GM21737 (cell line): Measurements from ENCODE around the gene SGPP2.

Source experiments
- ATAC-seq: cut with Tn5 transposase; IDR thresholded peaks from one replicate; pipeline ENCODE4 v1.9.1; 2021; ENCODE audit warnings: mild to moderate bottlenecking, moderate library complexity; ENCODE audit not compliant: unreplicated experiment

The SGPP2 gene

DNA sequence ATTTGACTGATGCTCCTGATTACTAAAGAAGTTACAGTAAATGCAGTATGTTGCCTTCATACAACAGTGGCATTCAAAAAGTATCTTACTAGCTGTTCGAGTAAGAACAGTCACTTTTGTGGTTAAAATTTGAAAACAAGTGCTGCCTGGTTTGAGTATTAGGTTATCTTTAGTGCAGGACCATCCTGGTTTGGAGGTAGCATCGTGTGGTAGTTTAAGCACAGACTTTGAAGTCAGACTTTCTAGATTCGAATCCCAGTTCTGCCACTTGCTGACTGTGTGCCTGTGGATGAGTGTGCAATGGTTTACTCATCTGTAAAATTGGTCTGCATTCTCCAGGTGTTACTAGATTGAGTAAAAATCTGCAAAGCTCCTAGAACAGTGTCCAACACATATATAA is 96.8 kb downstream of the SGPP2 start:
- peak; percentile 50 for ATAC-seq

DNA sequence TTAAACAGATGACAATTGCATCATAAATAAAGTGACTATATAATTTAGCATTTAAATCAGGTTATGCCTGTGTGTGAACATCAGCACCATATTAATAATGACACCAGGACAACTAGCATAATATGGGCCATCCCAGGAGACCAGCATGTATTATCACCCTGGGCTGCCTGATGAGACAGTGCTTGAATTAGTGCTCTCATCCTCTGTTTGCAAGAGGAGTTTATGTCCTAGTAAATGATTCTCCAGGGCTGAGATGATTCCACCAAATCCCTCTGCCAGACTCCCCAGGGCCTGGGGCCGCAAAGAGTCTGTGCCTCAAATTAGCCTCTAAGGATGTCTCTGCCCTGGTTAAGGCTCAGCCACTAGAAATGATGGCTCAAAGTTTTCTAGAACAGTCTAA is 97.7 kb downstream of the SGPP2 start:
- no peak for ATAC-seq

DNA sequence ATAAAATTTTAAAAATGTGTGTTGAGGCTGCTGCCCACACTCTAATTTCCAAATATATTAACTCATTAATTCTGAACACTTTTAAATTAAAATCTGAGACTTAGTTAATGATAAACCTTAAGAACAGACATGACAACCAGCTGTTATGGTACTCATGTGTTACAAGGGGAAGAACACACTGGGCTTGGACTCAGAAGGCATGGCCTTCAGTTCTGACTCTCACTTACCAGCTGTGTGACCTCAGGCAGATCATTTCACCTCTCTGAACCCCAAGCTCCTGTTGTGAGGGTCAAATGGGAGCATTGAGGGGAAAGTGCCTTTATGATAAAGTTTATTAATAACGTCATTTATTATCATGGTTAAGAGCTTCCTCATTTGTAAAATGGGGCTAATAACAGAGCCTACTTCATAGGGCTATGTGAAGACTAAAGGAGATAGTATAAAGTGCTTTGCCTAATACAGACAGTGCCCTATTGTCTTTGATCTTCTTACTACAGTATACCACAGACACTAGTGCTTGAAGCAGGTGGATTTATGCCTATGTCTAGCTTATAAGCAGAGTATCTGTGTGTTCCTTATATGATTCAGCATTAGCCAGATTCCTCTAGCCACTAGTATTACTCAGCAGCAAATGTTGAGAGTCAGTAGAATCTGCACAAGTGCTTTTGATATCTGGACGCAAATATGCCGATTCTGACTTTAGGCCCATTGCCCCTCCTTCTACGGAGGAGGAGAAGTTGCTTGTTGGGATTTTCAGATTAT is 99.6 kb downstream of the SGPP2 start:
- ATAC-seq: peak; percentile 51

DNA sequence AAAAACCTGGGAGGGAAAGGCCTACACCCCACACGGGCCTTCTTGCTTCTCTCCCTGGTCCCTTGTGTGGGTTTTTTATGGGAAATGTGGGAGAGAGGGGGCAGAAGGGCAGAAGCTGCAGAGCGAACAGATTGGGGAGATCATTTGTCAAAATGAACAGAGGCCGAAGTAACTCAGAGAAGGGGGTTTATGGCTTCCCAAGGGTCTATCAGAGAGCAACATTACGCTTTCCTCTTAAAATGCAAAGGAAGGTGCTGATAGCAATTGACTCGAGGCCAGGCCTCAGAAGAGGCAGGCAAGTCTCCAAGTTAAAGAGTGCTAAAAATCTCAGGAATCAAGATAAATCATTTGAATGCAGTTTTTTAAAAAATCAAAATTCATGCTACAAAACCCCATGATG is 101.5 kb downstream of the SGPP2 start:
- ATAC-seq: no peak

DNA sequence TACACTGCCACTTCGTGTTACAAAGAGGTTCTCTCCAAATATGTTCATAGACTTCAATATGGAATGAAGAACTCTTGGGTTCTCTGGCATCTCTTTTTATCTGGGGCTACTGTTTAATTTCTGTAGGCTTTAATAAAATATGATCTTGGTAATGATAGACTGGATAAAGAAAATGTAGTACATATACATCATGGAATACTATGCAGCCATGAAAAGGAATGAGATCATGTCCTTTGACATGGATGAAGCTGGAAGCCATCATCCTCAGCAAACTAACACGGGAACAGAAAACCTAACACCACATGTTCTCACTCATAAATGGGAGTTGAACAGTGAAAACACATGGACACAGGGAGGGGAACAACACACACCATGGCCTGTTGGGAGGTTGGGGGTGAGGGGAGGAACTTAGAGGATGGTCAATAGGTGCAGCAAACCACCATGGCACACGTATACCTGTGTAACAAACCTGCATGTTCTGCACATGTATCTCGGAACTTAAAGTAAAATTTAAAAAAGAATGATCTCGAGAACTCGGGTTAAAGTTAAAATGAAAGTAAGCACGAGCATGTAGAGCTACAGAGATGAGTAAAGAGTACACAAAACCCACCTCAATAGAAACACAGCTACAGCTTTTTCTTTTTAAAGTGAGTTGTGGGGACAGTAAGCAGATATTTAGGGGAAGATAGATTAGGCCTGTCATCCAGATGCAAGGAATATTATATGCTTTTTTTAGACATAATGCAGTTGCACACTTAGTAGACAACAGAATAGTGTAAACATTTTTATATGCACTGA is 102.3 kb downstream of the SGPP2 start:
- no peak for ATAC-seq

DNA sequence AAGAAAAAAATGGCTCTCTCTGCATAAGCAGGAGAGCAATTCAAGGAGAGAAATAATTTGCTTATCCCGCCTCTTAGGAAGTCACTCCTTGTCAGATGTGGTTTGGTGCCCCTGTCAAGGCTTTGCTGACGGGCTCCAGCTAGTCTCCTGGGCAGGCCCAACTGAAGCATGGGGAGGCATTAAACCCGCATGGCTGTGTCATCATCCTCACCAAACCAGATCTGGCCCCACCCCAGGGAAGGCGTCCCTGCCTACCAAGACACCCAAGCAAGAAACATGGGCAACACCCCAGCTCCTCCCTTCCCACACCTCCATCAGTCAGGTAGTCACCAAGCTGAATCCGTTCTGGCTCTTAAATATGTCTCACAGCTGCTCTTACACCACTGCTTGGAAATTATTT is 108.0 kb downstream of the SGPP2 start:
- ATAC-seq: no peak

DNA sequence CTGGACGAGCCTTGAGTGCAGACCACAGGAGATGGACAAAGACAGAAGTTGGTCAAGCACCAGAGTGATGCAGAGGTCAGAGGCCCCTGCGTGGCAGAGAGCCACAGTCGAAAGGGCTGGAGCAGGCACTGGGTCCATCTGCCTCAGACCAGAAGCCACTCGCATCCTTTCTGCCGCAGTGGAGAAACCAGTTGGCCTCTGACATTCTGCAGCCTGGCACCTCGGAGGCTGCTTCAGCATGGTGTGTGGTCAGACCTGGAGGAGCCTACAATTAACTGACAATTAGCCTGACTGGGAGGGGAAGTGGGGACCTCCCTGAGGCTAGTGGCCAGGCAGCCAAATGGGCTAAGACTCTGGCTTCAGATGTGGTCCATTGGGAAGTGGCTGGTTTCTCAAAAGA is 111.1 kb downstream of the SGPP2 start:
- ATAC-seq: no peak

DNA sequence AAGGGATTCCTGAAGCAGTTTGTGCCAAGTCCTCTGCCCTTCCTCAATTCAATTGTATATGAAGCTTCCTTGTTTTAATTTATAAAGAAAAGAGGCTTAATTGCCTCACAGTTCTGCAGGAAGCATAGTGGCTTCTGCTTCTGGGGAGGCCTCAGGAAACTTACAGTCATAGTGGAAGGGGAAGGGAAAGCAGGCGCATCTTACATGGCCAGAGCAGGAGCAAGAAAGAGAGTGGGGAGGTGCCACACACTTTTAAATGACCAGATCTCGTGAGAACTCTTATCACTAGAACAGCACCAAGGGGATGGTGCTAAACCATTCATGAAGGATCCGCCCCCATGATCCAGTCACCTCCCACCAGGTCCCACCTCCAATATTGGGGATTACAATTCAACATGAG is 114.2 kb downstream of the SGPP2 start:
- no peak for ATAC-seq

DNA sequence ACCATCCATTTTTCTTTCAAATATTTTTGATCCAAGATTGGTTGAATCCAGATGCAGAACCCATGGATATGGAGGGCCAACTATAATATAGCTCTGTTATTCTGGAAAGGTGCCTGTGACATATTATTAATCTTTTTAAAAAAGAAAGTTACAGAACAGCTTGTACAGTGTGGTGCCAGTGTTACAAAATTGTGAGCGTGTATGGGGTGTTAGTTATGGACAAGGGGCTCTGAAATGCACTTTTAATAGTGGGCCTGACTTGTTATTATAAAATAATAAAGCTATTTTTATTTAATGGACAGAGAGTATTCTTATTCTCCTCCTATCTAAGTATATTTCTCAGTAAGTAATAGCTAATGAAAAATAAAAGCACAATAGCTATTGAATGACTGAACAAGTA is 120.3 kb downstream of the SGPP2 start:
- ATAC-seq: no peak

DNA sequence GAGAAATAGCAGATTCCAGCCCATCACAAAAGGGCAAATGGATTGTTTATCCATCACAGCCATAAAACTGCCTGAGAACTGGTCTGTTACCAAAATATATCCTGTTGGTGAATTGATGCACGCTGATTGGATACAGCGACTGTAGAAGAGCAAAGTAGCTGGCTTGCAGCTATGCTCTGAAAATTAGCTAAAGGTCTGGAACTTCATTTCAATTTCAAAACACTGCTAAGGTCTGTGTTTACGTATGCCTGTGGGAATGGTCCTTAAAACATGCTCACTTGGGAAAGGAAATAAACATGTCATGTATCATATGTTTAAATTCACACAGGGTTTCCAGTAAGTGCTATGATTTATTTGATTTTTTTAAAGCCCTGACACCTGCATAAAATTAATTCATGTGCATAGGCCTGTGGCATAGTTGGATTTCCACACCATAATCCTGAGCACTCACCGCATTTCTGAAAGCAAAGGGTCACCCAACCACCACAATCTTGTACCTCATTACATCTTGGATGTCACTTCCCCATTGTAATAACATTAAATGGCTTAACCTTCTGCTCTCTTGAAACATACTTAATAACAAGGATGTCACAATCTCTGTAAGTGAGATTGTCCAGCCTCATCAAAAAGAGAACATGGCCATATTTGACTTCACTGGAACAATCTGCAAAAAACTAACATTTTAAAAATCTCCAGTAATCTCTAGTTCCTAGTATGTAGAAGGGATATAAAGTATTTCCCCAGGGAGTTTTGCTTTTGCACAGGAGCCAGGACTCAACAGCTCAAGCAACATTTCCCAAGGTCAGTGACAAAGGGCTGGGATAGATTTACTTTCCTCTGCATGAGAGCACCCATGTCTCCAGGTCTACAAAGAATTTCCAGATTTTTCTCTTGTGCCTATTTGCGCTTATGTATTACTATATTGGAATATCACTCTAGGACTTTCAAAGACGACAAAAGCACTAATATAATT is 121.8 kb downstream of the SGPP2 start:
- ATAC-seq: no peak

DNA sequence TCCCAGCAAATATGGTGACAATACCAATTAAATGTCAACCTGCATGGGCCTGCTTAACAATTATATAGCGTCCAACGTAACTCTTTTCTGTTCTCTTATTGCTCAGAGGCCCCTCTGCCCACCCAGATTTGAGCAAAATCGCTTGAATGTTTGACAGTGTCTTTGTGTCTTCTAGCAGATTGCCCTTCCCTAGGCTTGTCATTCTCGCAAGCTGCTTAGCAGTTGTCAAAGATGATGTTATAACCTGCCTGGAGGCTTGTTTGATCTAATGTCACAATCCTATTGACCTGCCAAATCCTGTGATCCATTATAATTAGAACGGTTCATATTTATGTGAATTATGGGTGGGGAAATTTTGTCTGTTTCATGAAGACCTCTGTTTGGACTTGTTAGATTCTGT is 122.7 kb downstream of the SGPP2 start:
- ATAC-seq: no peak

DNA sequence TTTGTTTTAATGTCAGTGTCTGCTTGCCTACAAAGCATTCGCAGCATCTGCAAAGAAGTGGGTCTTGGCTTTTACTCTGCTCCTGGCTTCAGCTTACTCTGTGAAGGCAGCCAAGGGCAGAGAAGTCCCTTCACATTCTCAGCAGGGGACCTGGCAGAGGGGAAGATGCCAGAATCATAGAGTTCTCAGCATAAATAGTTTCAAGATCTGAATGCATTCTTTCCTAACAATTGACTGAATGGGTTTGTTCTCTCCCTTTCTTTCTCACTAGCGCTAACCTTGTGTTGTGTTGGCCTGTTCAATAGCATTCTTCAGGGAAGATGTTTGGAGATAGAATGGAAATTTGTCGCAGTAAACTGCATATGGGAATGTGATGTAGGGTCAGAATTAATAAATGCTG is 124.6 kb downstream of the SGPP2 start:
- ATAC-seq: no peak

DNA sequence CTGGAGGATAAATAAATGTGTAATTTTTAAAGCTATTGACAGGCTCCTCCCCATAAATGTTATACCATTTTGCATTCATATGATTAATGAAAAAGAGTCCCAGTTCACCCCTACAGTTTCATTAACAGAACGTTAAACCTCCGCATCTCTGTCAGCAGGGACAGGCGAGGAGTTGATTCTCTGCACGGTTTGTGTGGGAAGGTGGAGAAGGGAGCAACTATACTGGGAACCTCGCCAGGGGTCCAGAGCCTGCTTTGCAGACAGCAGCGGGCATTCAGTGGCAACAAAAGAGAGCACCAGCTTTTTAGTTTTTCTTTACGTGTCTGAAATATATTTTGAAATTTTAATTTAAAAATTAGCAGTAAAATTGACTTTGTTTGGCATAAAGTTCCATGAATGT is 130.2 kb downstream of the SGPP2 start:
- ATAC-seq: no peak

DNA sequence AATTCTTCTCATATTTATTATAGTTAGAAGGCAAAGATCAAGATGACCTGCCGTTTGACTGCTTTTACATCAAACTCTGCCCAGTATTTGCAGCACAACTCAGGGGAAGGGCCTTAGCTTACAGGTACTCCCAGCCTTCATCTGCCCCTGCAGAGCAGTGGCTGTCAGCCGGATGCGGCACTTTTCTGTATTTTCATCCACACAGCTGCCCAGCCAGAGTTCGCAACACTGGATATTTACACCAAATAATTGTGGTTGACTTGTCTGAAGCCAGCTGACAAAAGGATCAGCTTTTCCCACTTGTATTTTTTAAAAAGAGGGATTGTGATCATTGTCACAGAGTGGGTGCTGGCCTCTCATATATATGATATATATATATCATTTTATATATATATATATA is 136.8 kb downstream of the SGPP2 start:
- no peak for ATAC-seq

DNA sequence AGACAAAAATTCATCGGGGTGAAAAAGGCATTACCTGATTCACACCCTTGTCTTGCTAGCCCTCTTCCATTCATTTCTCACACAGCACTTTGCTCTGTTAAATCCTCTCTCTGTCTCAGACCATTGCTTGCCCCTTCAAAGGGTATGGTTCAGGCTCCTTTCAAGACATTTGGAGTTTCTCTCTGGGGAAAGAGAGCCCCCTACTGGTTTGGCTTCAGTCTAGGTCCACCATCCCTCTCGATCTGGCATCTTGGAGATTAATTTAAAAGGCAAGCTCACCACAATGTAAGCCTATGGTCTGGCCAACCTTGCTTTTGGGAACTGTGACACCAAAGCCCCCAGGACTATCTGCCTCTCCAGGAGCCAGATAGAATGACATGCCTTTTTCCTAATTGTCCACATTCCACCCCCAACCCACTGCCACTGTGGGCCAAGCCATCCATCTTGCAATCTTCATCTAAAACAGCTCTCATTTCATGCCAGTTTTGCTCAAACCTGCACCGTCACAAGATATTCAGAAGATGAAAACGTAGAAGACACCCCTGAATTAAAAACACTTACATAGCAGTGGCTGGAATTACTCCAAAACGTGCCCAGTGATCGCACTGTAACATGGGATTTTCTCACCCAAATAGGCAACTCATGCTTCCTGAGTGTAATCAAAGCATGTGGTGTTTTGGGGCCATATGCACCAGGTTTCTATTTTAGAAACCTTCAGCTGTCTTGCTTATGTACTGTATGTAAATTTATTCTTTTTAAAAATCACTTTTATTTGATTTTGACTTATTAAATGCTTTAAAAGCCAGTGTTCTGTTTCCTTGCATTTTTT is 137.7 kb downstream of the SGPP2 start:
- ATAC-seq: peak; percentile 68

DNA sequence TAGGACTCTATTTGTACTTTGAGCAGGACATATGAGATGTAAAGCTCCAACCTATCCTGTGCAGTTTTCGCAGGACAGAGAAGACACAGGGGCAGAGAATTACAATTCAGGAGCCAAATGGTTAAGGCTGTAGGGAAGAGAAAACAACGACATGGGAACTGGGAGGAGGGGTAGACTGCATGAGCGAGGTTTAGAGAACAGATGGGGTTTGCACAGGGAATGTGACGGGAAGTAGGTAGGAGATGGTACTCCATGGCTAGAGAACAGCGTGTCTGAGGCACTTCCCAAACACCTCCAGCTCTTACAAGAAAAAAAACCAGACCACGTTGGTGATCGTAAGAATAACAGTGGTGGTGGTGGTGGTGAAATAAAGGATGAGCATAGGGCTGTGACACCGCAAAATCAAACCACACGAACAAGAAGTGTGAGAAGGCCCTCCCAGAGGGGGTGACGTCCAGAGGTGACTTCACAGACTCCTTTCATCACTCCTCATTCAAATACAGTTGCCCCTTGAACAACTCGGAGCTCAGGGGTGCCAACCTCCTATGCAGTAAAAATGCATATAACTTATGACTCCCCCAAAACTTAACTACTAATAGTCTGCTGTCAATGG is 138.9 kb downstream of the SGPP2 start:
- no peak for ATAC-seq

DNA sequence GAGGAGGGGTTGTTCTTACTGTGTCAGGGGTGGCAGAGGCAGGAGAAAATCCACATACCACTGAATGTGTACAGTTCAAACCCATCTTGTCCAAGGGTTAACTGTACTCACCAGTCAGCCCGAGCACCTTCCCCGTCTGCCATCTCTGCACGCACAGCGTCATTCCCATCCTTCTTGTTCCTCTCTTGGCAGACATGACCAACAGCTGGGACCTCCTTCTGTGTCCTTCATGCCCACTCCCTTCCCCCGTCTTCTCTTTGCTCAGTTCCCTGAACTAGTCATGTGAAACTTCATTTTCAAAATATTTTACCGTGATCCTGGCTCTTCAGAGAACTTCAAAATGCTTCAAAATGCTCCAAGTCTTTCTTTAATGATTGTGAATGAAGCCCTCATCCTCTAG is 139.6 kb downstream of the SGPP2 start:
- no peak for ATAC-seq

DNA sequence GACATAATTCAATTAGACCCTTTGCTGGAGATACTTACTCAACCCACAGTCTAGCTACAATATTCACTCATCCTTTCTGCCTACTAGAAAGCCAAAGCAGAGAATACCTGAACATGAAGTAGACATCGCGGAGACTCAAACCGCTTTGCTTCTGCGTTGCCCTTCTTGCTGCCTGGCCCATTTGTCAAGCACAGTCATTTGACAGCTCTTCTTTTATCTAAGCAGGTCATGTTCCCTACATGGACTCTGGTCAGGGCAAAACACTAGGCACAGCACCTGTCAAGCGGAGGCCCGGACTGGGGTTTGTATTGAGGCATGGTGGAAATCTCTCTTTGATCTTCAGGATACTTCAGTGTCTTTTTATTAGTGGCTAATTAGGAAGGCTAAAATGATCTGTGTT is 141.9 kb downstream of the SGPP2 start:
- ATAC-seq: no peak

DNA sequence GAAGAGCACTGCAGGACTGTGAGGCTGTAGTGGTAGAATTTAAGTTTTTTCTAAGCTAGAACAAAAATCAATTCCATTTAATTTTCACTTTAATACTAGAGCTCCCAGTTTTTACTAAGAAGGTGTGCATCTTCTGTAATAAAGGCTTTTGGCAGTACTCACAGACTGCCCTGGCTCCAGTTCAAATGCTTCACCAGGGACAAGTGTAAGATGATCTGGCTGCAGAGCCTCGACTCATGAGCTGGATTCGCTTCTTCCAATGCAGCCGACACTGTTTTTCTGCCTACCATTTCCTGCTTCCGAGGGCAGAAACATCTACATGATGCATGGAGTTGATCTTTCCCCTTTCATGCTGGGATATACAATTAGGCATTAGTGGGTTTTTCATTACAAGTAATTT is 144.5 kb downstream of the SGPP2 start:
- ATAC-seq: no peak

DNA sequence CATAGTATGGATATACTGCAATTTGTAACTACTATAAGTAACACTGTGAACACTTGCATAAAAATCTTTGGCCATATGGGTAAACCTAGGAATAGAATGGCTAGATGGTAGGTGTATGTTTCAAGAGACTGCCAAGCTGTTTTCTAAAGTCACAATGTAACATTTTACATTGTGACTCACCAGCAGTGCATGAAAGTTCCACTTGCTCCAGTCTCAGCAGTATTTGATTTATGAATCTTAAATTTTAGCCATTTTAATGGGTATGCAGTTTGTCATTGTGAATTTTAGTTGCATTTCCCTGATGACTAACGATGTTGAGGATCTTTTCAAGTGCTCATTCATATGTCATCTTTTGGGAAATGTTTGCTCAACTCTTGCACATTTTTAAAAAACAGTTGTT is 145.5 kb downstream of the SGPP2 start:
- ATAC-seq: no peak
